Skin of body (tissue), 2 donors: ENCODE measurements around the gene GAK. TPM values are rescaled to one million over a fixed set of nuclear protein-coding genes. Genes with fewer than 3 reads are reported as not detected.
A peak's percentile ranks its signal among the peaks of the same experiment; 100 is the strongest.

Experiments used
- DNase-seq: peaks from one replicate; lab custom pipeline; 2025; lab: John Stamatoyannopoulos, UW
- total RNA-seq: library from RNA; depleted of rRNA; stranded (reverse); fragments of >200 nt; gene quantifications from one replicate; pipeline ENCODE4 v1.2.3, GENCODE V29; 2014

The GAK gene
- total RNA-seq, 1 donor from 2014 or later = 45.2 TPM

GRCh38 chr4:851701-852430 lies 80.2 kb downstream of the GAK start:
- DNase-seq = no peak

DNA sequence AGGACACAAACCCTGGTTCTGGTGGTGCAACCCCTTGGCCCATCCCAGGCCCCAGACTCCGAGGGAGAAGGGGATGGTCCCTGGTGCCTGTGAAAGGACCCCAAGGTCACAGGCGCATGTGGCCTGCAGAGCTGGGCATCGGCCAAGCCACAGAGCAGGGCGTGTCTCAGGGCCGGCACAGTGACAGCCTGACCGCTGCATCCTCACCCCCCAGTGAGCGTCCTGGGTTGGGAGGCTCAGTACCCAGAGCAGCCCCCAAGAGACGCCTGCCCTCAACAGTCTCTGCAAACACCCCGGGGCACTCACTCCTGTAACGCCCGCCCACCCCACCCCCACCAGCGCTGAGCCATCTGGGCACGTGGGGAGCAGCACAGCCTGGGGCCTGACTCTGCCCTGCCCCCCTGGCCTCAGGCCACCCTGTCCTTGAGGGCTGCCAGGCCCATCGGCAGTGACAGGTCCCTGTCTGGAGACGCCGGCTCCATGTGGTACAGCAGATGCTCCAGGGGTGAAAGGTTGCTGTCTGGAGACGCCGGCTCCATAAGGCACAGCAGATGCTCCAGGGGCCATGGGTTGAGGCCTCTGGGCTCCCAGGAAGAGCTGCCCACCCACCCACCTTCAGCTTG lies 81.7 kb downstream of the GAK start:
- no peak for DNase-seq

- DNase-seq = no peak
Measured at GRCh38 chr4:849478-850175, 82.5 kb downstream of the GAK start.

- DNase-seq = no peak
Measured at GRCh38 chr4:848803-849477, 83.2 kb downstream of the GAK start.

DNA sequence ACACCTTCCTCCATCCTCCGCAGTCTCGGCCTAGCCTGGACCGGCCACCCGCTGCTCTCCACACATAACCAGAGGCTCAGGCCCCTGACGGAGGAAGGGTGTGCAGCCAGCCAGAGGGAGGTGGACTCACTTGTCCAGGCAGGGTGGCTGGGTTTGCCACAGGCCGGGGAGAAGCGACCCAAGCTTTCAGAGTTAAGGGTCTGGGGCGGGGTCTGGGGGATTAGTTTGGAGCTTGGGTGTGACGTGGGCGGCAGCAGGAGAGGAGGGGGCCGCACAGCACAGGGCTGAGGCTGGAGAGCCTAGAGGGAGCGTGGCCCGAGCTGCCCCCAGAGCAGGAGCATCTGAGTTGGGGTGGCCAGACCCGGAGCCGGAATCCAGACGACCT lies 83.8 kb downstream of the GAK start:
- DNase-seq = no peak

DNA sequence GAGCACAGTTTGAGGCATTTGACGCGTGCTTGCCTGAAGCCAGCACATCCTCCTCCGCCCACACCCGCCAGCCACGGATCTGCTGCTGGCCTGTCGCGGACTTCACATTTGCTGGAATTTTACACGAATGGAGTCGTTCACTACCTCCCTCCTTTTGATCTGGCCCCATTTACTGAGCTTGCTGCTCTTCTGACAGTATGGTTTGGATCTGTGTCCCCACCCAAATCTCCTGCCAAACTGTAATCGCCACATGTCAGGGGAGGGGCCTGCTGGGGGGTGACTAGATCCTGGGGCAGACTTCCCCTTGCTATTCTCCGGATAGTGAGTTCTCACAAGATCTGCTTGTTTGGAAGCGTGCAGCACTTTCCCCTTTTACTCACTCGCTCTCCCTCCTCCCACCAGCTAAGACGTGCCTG lies 86.3 kb downstream of the GAK start:
- DNase-seq = peak; percentile 9

DNA sequence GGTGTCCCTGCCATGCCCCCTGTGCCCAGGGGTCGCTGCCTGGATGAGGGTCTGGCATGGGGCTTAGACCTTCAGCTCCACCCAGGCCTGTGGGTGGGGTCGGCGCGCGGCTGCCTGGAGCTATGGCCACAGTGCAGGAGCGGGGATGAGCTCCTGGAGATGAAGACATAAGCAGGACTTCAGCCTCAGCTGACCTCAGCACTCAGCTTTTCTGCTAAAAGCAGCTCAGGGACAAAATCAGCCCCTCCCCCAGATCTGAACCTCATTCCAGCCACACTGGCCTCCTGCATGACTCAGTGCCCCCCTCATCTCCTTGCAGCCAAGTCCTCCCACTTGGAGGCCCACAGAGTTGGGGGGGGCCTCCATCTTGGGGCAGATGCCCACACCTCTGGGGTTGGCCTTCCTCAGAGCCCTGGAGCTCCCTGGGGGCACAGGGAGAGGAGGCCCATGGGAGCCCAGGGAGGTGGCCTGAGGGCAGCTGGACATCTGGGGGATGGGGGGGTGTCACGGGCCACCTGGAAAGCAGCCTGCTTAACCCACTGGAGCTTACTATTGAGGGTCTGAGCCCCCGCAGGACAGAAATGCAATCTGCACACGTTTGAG lies 86.8 kb downstream of the GAK start:
- no peak for DNase-seq

DNA sequence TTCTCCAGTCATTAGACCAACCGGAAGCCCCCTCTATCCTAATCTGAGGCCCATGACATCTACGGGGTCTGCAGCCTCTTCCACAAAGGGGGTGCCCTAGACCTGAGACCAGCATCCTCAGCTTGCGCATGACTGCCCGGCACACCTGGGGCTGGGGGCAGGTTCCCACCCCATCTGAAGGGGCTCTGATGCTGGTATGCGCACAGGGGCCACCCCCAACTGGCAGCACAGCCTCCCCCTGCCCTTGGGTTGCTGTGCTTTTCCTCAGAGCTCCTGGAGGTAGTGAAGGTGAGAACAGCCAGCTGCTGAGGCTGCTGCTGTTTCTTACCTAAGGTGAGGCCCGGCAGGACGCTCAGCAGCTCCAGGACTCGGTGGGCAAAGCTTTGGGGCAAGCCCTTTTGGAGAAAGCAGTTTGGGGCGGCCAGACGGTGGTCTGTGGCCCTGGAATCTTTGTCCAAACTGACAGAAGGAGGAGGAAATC lies 87.3 kb downstream of the GAK start:
- no peak for DNase-seq

- no peak for DNase-seq
Measured at GRCh38 chr4:839675-840443, 92.3 kb downstream of the GAK start.

DNA sequence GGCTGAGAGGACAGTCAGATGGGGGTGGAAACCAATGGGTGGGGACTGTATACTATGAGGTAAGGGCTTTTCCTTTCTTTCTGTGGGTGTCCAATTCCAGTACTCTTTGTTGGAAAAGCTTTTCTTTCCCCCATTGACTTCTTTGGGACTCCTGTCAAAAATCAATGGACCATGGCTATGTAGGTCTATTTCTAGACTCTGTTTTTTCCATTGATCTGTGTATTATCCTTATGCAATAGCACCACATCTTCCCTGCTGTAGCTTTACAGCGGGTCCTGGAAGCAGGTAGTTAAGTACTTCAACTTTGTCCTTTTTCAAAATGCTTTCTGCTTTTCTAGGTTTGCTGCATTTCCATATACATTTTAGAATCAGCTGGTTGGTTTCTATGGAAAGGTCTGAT lies 94.3 kb downstream of the GAK start:
- no peak for DNase-seq

GRCh38 chr4:836750-837301 lies 95.3 kb downstream of the GAK start:
- DNase-seq = no peak

DNA sequence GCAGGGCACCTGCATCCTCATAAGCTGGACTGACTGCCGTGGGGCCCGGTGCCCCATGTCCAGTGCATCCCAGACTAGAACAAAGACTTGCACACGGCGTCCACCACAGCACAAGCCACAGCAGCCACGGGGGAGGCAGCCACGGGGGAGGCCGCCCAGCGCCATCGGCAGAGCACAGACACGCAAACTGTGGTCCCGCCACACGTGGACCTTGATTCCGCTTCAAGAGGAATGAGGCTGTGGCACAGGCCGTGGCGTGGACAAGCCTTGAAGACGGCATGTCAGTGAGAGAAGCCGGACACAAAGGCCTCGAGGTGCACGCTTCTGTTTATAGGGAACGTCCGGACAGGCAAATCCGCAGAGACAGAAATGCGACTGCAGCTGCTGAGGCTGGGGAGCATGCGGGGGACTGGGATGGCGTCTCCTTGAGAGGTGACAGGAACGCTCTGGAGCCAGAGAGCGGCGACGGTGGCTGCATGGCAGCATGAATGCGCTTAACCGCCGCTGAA lies 96.1 kb downstream of the GAK start:
- DNase-seq = no peak

DNA sequence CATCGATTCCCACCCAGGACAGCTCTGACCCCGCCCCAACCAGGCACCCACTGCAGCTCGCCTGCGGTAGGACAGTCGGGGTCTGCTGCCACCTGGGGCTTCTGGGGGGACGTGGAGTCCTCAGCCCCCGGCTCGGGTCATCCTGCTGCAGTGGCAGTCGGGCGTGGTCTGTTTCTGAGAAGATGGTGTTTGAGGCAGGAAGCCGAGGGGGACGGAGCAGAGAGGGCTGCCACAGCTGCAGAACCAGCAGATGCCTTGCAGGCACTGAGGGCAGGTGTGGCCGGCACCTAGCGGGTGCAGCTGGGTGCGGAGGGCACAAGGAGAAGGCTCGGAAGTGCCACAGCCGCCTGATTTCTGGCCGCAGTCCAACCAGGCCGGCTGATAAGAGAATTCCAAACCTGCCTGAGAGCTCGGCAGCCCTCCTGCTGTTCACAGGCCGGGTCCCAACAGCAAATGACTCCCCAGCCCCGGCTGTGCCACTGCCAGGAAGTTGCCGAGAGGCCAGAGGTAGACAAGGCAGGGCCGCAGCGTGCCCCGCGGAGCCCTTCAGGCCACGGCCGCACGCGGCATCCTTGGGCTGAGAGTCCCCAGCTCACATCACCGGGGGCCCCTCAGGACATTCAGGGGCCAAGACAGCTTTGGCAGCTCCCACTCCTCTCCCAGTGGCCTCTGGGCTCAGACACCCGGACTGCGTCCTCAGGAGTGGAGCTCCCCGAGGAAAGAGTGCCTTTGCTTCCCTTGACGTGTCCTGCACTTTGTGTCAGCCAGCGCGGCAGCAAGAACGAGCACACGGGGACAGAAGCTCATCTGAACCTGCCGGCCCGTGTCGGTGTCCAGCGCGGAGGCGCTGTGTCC lies 96.7 kb downstream of the GAK start:
- DNase-seq = no peak

DNA sequence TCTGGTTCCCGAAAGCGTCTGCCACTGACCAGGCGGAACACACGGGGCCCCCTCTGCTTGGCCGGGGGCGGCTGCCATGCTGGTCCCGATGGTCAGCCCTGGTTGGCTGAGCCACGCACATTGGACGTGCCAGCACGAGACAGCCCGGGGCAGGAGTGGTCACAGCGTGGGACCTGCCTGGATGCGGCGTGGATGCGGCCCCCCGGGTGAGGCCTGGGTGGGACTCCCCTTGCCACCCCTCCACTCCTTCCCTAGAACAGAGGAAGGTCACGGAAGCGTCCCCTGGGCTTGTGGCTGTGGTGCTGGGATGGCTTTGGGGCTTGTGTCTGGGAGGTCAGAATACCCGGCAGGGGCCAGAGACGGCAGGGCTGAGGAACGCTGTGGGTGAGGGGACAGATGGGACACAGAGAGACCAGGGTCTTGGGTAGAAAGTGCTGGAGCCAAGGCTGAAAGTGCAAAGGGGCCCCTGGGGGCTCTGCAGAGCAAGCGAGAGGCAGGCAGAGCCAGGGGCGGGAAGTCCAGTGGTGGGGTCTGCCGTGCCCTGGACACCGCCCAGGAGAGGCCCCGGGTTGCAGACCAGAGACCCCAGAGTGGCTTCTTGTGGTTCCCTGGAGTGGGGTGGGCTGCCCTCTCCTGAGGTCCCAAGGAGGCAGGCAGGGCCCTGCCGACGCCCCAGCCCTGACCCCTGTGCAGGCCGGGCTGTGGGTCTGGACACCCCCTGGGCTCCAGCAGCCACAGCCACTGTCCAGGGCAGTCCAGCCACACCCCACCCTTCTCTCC lies 97.6 kb downstream of the GAK start:
- DNase-seq = no peak

GRCh38 chr4:833731-834367 lies 98.3 kb downstream of the GAK start:
- no peak for DNase-seq

DNA sequence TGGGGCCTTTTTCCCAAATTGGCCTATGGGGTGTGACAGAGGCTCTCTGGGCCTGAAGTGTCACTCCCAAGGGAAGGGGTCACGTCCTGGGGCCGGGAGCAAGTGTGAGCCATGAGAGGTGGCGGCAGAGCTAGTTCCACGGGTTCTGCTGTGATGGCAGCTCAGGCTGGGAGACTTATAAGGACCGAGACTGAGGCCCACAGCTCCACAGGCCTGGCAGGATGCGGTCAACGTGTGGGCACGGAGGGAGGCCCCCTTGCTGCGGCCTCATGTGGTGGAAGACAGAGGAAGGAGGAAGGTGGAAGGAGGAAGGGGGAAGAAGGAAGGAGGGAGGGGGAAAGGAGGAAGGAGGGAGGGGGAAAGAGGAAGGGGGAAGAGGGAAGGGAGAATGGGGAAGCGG lies 99.0 kb downstream of the GAK start:
- DNase-seq = no peak

GRCh38 chr4:832536-832935 lies 99.6 kb downstream of the GAK start:
- no peak for DNase-seq

DNA sequence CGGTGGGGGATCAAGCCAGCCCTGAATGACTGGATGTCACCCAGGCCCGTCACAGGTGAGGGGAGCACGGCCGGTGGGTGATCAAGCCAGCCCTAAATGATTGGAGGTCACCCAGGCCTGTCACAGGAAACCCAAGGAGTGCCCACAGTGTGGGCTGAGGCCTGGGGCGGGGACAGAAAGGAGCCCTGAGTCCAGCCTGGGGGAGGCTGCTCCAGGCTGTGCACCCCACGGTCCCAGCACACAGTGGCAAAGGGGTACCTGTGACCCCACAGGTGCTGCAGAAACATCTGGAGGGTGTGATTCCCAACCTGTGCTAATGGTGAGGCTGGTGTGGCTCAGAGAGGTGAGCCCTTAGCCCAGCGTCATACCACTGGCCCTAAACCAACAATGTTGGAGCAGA lies 100.0 kb downstream of the GAK start:
- DNase-seq = no peak
